ENCODE measurements around the gene GNG5.

GNG5 gene

GRCh38 chr1:84481317-84481716, 25.1 kb downstream of the GNG5 start:
- H2AK5ac ChIP-seq (ENCODE audit: low read length, severe bottlenecking), result no peak overlapping the region
- no peak overlapping the region for H2AFZ ChIP-seq (ENCODE audit: low read depth, low read length)
- H2BK5ac ChIP-seq (ENCODE audit: low read depth, low read length, poor library complexity, severe bottlenecking), result no peak overlapping the region
- no peak overlapping the region for H3K9ac ChIP-seq (ENCODE audit: low read length)
- no peak for DNase-seq
- H3K4me1 ChIP-seq (ENCODE audit: control insufficient read depth, insufficient read depth, low read depth, low read length), result no peaks in the 10 kb centered on the region
- H2BK15ac ChIP-seq (ENCODE audit: low read depth, poor library complexity, severe bottlenecking), result no peak overlapping the region
- no peak overlapping the region for H3K23ac ChIP-seq (ENCODE audit: low read length in 2 of 2)
- H3K9me3 ChIP-seq (ENCODE audit: control insufficient read depth, low read length), result peaks cover 4% of the 10 kb centered on the region
- no peak overlapping the region for H3K4ac ChIP-seq (ENCODE audit: low read depth in 1 of 2, low read length in 2 of 2)
- peak overlapping the region in 1 of 2 experiments; percentile 96 for H3K4me3 ChIP-seq (ENCODE audit: insufficient read depth in 1 of 2, low read depth in 1 of 2, low read length in 2 of 2)
- peaks cover 5% of the 10 kb centered on the region for H3K79me1 ChIP-seq (replicated peaks; ENCODE audit: low read length, poor library complexity, severe bottlenecking)
- WGBS, result 94% methylated on average over 2 of the region's 2 CpGs
- peaks cover 0 to 5% of the 10 kb centered on the region in 2 experiments for H3K27me3 ChIP-seq (ENCODE audit: control insufficient read depth in 1 of 2, insufficient read depth in 1 of 2, low read length in 2 of 2)
- H2BK120ac ChIP-seq (ENCODE audit: low read depth, low read length), result no peak overlapping the region
- H3K18ac ChIP-seq (ENCODE audit: low read depth in 1 of 2, low read length in 2 of 2), result no peak overlapping the region
- H2BK12ac ChIP-seq (ENCODE audit: low read length in 2 of 2), result no peak overlapping the region
- no peak overlapping the region for H3K27ac ChIP-seq (ENCODE audit: low read length, poor library complexity, severe bottlenecking)
- H4K8ac ChIP-seq (ENCODE audit: low read length), result no peak overlapping the region
- no peak overlapping the region for H4K91ac ChIP-seq (ENCODE audit: low read length)
- peaks cover 10 to 46% of the 10 kb centered on the region in 2 experiments for H3K36me3 ChIP-seq (ENCODE audit: control insufficient read depth in 1 of 2, insufficient read depth in 2 of 2, low read depth in 1 of 2, low read length in 2 of 2)
- H3K4me2 ChIP-seq (ENCODE audit: low read length, poor library complexity, severe bottlenecking), result no peak overlapping the region
- no peak overlapping the region for H3K14ac ChIP-seq (ENCODE audit: low read length in 2 of 2)

GRCh38 chr1:84480650-84481049, 25.7 kb downstream of the GNG5 start:
- Histone ChIP-seq H3K36me3 (ENCODE audit: control insufficient read depth in 1 of 2, insufficient read depth in 2 of 2, low read depth in 1 of 2, low read length in 2 of 2) (peaks cover 10 to 41% of the 10 kb centered on the region in 2 experiments), H3K79me1 (replicated peaks; ENCODE audit: low read length, poor library complexity, severe bottlenecking) (peaks cover 2% of the 10 kb centered on the region), H3K9me3 (ENCODE audit: control insufficient read depth, low read length) (peaks cover 4% of the 10 kb centered on the region), H3K27ac (ENCODE audit: low read length, poor library complexity, severe bottlenecking) (no peak overlapping the region), H3K4ac (ENCODE audit: low read depth in 1 of 2, low read length in 2 of 2) (no peak overlapping the region), H2AFZ (ENCODE audit: low read depth, low read length) (no peak overlapping the region), H2BK15ac (ENCODE audit: low read depth, poor library complexity, severe bottlenecking) (no peak overlapping the region), H2AK5ac (ENCODE audit: low read length, severe bottlenecking) (no peak overlapping the region), H3K4me3 (ENCODE audit: insufficient read depth in 1 of 2, low read depth in 1 of 2, low read length in 2 of 2) (peak overlapping the region in 1 of 2 experiments; percentile 96), H4K91ac (ENCODE audit: low read length) (no peak overlapping the region), H3K14ac (ENCODE audit: low read length in 2 of 2) (no peak overlapping the region), H2BK5ac (ENCODE audit: low read depth, low read length, poor library complexity, severe bottlenecking) (no peak overlapping the region), H3K18ac (ENCODE audit: low read depth in 1 of 2, low read length in 2 of 2) (no peak overlapping the region), H3K9ac (ENCODE audit: low read length) (peak overlapping the region; percentile 94), H4K8ac (ENCODE audit: low read length) (no peak overlapping the region), H3K23ac (ENCODE audit: low read length in 2 of 2) (no peak overlapping the region), H3K4me2 (ENCODE audit: low read length, poor library complexity, severe bottlenecking) (no peak overlapping the region), H2BK12ac (ENCODE audit: low read length in 2 of 2) (no peak overlapping the region), H3K4me1 (ENCODE audit: control insufficient read depth, insufficient read depth, low read depth, low read length) (no peaks in the 10 kb centered on the region), H2BK120ac (ENCODE audit: low read depth, low read length) (no peak overlapping the region), H3K27me3 (ENCODE audit: control insufficient read depth in 1 of 2, insufficient read depth in 1 of 2, low read length in 2 of 2) (peaks cover 0 to 5% of the 10 kb centered on the region in 2 experiments)
- WGBS, result 100% methylated on average over 3 of the region's 4 CpGs
- no peak for DNase-seq

- DNase-seq, result no peak
- Histone ChIP-seq H3K79me1 (replicated peaks; ENCODE audit: low read length, poor library complexity, severe bottlenecking) (no peaks in the 10 kb centered on the region), H3K4ac (ENCODE audit: low read depth in 1 of 2, low read length in 2 of 2) (no peak overlapping the region), H3K9me3 (ENCODE audit: control insufficient read depth, low read length) (peaks cover 4% of the 10 kb centered on the region), H2BK5ac (ENCODE audit: low read depth, low read length, poor library complexity, severe bottlenecking) (no peak overlapping the region), H3K9ac (ENCODE audit: low read length) (peak overlapping the region; percentile 94), H3K36me3 (ENCODE audit: control insufficient read depth in 1 of 2, insufficient read depth in 2 of 2, low read depth in 1 of 2, low read length in 2 of 2) (peaks cover 8 to 35% of the 10 kb centered on the region in 2 experiments), H2BK15ac (ENCODE audit: low read depth, poor library complexity, severe bottlenecking) (no peak overlapping the region), H3K27me3 (ENCODE audit: control insufficient read depth in 1 of 2, insufficient read depth in 1 of 2, low read length in 2 of 2) (peaks cover 0 to 5% of the 10 kb centered on the region in 2 experiments), H4K8ac (ENCODE audit: low read length) (no peak overlapping the region), H3K4me3 (ENCODE audit: insufficient read depth in 1 of 2, low read depth in 1 of 2, low read length in 2 of 2) (peak overlapping the region; percentile 84 to 96), H3K4me1 (ENCODE audit: control insufficient read depth, insufficient read depth, low read depth, low read length) (no peaks in the 10 kb centered on the region), H2AK5ac (ENCODE audit: low read length, severe bottlenecking) (no peak overlapping the region), H3K27ac (ENCODE audit: low read length, poor library complexity, severe bottlenecking) (no peak overlapping the region), H3K18ac (ENCODE audit: low read depth in 1 of 2, low read length in 2 of 2) (no peak overlapping the region), H2BK120ac (ENCODE audit: low read depth, low read length) (no peak overlapping the region), H3K23ac (ENCODE audit: low read length in 2 of 2) (no peak overlapping the region), H3K14ac (ENCODE audit: low read length in 2 of 2) (no peak overlapping the region), H3K4me2 (ENCODE audit: low read length, poor library complexity, severe bottlenecking) (peak overlapping the region; percentile 54), H2BK12ac (ENCODE audit: low read length in 2 of 2) (no peak overlapping the region), H4K91ac (ENCODE audit: low read length) (no peak overlapping the region), H2AFZ (ENCODE audit: low read depth, low read length) (no peak overlapping the region)
- whole genome bisulfite sequencing, result 32% methylated on average over 8 of the region's 9 CpGs
Observed at GRCh38 chr1:84479998-84480397, 26.4 kb downstream of the GNG5 start.

GRCh38 chr1:84478876-84479868, 27.2 kb downstream of the GNG5 start, which contains the start of gene RPF1:
Gene RPF1 (plus strand): TSS chr1:84479266. CDS start chr1:84479282, 16 bp downstream.
- peak within 1 kb of the TSS; percentile 94 for H3K9ac ChIP-seq (ENCODE audit: low read length)
- H3K23ac ChIP-seq (ENCODE audit: low read length in 2 of 2), result no peak within 1 kb of the TSS
- H3K14ac ChIP-seq (ENCODE audit: low read length in 2 of 2), result peak within 1 kb of the TSS in 1 of 2 experiments; percentile 56
- H2BK15ac ChIP-seq (ENCODE audit: low read depth, poor library complexity, severe bottlenecking), result no peak within 1 kb of the TSS
- H2BK120ac ChIP-seq (ENCODE audit: low read depth, low read length), result no peak within 1 kb of the TSS
- 6% methylated on average over 51 of the region's 51 CpGs for WGBS
- no peaks in the 10 kb centered on the region for H3K4me1 ChIP-seq (ENCODE audit: control insufficient read depth, insufficient read depth, low read depth, low read length)
- H3K4me3 ChIP-seq (ENCODE audit: insufficient read depth in 1 of 2, low read depth in 1 of 2, low read length in 2 of 2), result peak within 1 kb of the TSS; percentile 84 to 96
- peak within 1 kb of the TSS; percentile 54 for H3K4me2 ChIP-seq (ENCODE audit: low read length, poor library complexity, severe bottlenecking)
- H3K9me3 ChIP-seq (ENCODE audit: control insufficient read depth, low read length), result peaks cover 4% of the 10 kb centered on the region
- peaks cover 0 to 5% of the 10 kb centered on the region in 2 experiments for H3K27me3 ChIP-seq (ENCODE audit: control insufficient read depth in 1 of 2, insufficient read depth in 1 of 2, low read length in 2 of 2)
- no peaks in the 10 kb centered on the region for H3K79me1 ChIP-seq (replicated peaks; ENCODE audit: low read length, poor library complexity, severe bottlenecking)
- H4K91ac ChIP-seq (ENCODE audit: low read length), result peak within 1 kb of the TSS; percentile 73
- peak within 1 kb of the TSS in 1 of 2 experiments; percentile 62 for H3K4ac ChIP-seq (ENCODE audit: low read depth in 1 of 2, low read length in 2 of 2)
- H2AFZ ChIP-seq (ENCODE audit: low read depth, low read length), result peak within 1 kb of the TSS; percentile 66
- H2AK5ac ChIP-seq (ENCODE audit: low read length, severe bottlenecking), result no peak within 1 kb of the TSS
- peaks cover 4 to 26% of the 10 kb centered on the region in 2 experiments for H3K36me3 ChIP-seq (ENCODE audit: control insufficient read depth in 1 of 2, insufficient read depth in 2 of 2, low read depth in 1 of 2, low read length in 2 of 2)
- H3K27ac ChIP-seq (ENCODE audit: low read length, poor library complexity, severe bottlenecking), result peak within 1 kb of the TSS; percentile 88
- H2BK5ac ChIP-seq (ENCODE audit: low read depth, low read length, poor library complexity, severe bottlenecking), result peak within 1 kb of the TSS; percentile 71
- H4K8ac ChIP-seq (ENCODE audit: low read length), result peak within 1 kb of the TSS; percentile 81
- DNase-seq, result peak; percentile 88
- peak within 1 kb of the TSS; percentile 62 to 84 for H3K18ac ChIP-seq (ENCODE audit: low read depth in 1 of 2, low read length in 2 of 2)
- H2BK12ac ChIP-seq (ENCODE audit: low read length in 2 of 2), result no peak within 1 kb of the TSS

All from mesenchymal stem cell (in vitro differentiated cells and primary cell).